BLaER1 (cell line): ENCODE results near the gene AP2S1.

Experiments used
- H3K27ac ChIP-seq: shearing (Covaris generic); formaldehyde crosslinking; 2 replicates; pipeline ENCODE4 v1.8.1; 2022
- H3K27me3 ChIP-seq: shearing (Covaris generic); formaldehyde crosslinking; 2 replicates; pipeline ENCODE4 v1.8.1; 2022
- H3K36me3 ChIP-seq: shearing (Covaris generic); formaldehyde crosslinking; 2 replicates; pipeline ENCODE4 v1.8.1; 2022
- H3K4me1 ChIP-seq: shearing (Covaris generic); formaldehyde crosslinking; 2 replicates; pipeline ENCODE4 v1.8.1; 2022
- H3K4me2 ChIP-seq: shearing (Covaris generic); formaldehyde crosslinking; 2 replicates; pipeline ENCODE4 v1.8.1; 2022
- H3K4me3 ChIP-seq: shearing (Covaris generic); formaldehyde crosslinking; 2 replicates; pipeline ENCODE4 v1.8.1; 2022
- H3K9ac ChIP-seq: shearing (Covaris generic); formaldehyde crosslinking; 2 replicates; pipeline ENCODE4 v1.8.1; 2022
- H3K9me3 ChIP-seq: shearing (Covaris generic); formaldehyde crosslinking; 2 replicates; pipeline ENCODE4 v1.8.1; 2022
- H4K20me1 ChIP-seq: shearing (Covaris generic); formaldehyde crosslinking; 2 replicates; pipeline ENCODE4 v1.8.1; 2022
- Cebpa-rat ChIP-seq: shearing (Covaris generic); IDR thresholded peaks from 2 replicates; pipeline ENCODE4 v1.8.1; 2022

Gene AP2S1

DNA sequence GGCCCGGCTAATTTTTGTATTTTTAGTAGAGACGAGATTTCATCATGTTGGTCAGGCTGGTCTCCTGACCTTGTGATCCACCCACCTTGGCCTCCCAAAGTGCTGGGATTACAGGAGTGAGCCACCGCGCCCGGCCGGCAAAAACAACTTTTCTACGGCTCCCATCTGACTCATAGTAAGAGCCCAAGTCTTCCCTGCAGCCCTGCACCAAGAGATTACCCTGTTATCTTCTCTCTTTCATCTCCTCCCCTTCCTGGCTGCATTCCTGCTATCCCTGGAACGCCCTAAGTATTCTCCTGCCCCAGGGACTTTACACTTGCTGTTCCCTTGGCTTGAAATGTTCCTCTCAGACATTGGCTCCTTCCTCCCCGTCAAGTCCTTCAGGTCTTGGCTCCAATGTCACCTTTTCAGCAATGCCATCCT, 6.6 kb downstream of the AP2S1 start:
- no peak overlapping the region for H3K4me2 ChIP-seq
- no peak for TF ChIP-seq Cebpa-rat
- peaks cover 76% of the 10 kb centered on the region for H3K36me3 ChIP-seq
- H4K20me1 ChIP-seq = peaks cover 15% of the 10 kb centered on the region; the same call in 1 of the 2 replicates
- no peaks in the 10 kb centered on the region for H3K27me3 ChIP-seq
- no peak overlapping the region for H3K9ac ChIP-seq
- H3K9me3 ChIP-seq = no peaks in the 10 kb centered on the region
- H3K4me3 ChIP-seq = no peak overlapping the region
- H3K27ac ChIP-seq = no peak overlapping the region
- peaks cover 2% of the 10 kb centered on the region for H3K4me1 ChIP-seq

DNA sequence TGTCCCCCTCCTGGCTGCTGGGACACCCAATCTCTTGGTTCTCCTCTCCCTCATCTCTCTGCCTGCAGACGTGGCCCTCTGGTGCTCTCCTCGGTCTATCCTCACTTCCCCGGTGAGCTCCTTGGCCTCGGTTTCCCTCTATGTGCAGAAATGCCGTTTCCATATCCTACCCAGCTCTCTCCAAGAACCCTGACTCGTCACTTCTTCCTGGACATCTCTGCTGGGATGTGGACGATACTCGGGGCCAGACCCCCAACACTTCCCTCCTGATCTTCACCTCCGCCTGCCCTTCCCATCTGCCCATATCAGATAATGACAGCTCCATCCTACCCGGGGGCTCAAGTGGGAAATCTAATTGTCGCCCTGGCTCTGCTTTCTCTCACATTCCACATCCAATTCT, 7.9 kb downstream of the AP2S1 start:
- H3K4me1 ChIP-seq = no peaks in the 10 kb centered on the region
- H3K9ac ChIP-seq = no peak overlapping the region
- H3K27me3 ChIP-seq = no peaks in the 10 kb centered on the region
- peaks cover 83% of the 10 kb centered on the region for H3K36me3 ChIP-seq
- H3K4me3 ChIP-seq = no peak overlapping the region
- H3K4me2 ChIP-seq = no peak overlapping the region
- no peaks in the 10 kb centered on the region for H3K9me3 ChIP-seq
- H4K20me1 ChIP-seq = peaks cover 14% of the 10 kb centered on the region; the same call in 1 of the 2 replicates
- TF ChIP-seq Cebpa-rat = no peak
- H3K27ac ChIP-seq = no peak overlapping the region

DNA sequence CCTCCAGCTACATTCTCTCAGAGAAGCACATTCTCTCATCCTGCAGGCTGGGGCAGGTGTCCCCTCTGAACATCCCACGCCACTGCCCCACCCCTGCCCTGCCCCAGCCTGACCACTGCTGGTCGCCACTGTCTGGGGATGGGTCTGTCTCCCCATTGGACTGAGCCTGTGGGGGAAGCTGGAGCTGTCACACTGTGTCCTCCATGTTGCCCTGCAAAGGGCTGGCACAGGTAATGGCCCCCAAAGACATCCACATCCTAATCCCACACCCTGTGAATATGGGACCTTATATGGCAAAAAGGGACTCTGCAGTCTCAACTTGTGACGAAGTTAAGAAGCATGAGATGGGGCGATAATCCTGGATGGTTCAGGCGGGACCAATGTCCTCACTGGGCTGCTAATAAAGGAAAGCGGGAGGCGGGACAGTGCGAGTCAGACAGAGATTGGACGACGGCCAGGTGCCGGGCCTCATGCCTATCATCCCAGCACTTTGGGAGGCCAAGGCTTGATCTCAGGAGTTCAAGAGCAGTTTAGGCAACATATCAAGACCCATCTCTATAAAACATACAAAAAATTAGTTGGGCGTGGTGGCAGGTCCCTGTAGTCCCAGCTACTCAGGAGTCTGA, 9.1 kb downstream of the AP2S1 start:
- peaks cover 14% of the 10 kb centered on the region; the same call in 1 of the 2 replicates for H4K20me1 ChIP-seq
- no peaks in the 10 kb centered on the region for H3K9me3 ChIP-seq
- H3K27me3 ChIP-seq = no peaks in the 10 kb centered on the region
- TF ChIP-seq Cebpa-rat = no peak
- no peak overlapping the region for H3K27ac ChIP-seq
- H3K9ac ChIP-seq = no peak overlapping the region
- no peaks in the 10 kb centered on the region for H3K4me1 ChIP-seq
- H3K36me3 ChIP-seq = peaks cover 88% of the 10 kb centered on the region
- H3K4me3 ChIP-seq = no peak overlapping the region
- H3K4me2 ChIP-seq = no peak overlapping the region

DNA sequence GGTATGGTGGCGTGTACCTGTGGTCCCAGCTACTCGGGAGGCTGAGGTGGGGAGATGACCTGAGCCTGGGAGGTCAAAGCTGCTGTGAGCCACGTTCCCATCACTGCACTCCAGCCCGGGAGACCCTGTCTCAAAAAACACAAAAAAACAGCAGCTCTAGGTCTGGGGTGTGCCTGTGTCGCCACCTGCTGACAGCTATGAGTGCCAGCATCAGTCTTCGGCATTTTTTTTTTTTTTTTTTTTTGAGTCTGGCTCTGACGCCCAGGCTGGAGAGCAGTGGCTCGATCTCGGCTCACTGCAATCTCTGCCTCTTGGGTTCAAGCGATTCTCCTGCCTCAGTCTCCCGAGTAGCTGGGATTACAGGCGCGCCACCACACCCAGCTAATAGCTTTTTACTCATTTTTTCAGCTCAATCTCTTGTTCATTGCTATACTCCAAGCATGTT, 10.1 kb downstream of the AP2S1 start:
- no peak overlapping the region for H3K27ac ChIP-seq
- H3K4me3 ChIP-seq = no peak overlapping the region
- H3K9ac ChIP-seq = no peak overlapping the region
- H3K4me2 ChIP-seq = no peak overlapping the region
- H4K20me1 ChIP-seq = peaks cover 7% of the 10 kb centered on the region; the same call in 1 of the 2 replicates
- no peaks in the 10 kb centered on the region for H3K27me3 ChIP-seq
- TF ChIP-seq Cebpa-rat = no peak
- H3K9me3 ChIP-seq = no peaks in the 10 kb centered on the region
- peaks cover 89% of the 10 kb centered on the region for H3K36me3 ChIP-seq
- no peaks in the 10 kb centered on the region for H3K4me1 ChIP-seq

DNA sequence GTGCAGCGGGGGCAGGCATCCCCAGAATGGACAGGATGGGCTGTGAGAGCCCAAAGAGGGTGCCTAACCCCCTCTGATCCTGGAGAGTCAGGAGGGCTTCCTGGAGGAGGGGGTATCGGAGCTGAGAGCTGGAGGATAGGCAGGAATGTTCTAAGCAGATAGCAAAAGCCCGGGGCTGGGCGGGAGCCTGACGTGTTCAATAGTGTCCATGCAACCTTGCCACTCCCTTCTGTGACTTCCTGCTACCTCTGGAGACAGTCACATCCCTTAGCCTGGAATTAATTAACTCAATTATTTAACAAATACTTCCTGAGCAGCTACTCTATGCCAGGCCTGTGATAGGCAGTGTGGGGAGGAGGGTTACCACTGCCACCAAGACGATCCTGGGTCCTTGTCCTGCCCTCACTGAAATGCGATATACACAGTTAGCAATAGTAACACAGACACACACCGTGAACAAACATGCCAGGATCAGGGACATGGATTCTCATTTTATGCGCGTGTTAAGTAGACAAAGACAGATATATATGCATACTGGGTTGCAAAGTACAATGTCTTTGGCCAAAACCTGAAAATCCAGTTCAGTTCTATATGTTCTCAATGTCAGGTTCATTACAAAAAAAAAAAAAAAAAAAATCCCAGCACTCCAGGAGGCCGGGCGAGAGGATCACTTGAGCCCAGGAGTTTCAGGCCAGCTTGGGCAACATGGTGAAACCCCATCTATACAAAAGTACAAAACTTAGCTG, 10.7 kb downstream of the AP2S1 start:
- Histone ChIP-seq H3K27ac (no peak overlapping the region), H3K36me3 (peaks cover 89% of the 10 kb centered on the region), H3K4me3 (no peak overlapping the region), H3K4me1 (no peaks in the 10 kb centered on the region), H3K9me3 (no peaks in the 10 kb centered on the region), H3K9ac (no peak overlapping the region), H3K4me2 (no peak overlapping the region), H3K27me3 (no peaks in the 10 kb centered on the region), H4K20me1 (peaks cover 7% of the 10 kb centered on the region; the same call in 1 of the 2 replicates)
- no peak for TF ChIP-seq Cebpa-rat

DNA sequence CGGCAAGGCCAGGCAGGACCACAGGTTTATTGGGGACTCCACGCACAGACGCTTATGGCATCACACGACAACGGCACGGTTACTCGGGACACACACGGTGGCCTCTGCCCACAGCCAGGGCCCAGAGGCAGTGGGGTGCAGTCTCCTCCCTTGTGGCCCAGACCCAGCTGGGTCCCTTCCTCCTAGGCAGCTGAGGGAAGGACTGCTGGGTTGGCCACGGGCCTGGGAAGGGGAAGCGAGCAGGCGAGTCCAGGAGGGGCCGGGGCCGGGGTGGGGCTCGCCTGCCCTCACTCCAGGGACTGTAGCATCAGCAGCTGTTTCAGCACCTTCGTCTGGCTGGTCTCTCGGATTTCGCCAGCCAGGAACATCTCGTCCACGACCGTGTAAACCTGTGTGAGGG, 12.5 kb downstream of the AP2S1 start:
- Histone ChIP-seq H3K27me3 (no peaks in the 10 kb centered on the region), H3K4me1 (no peaks in the 10 kb centered on the region), H3K27ac (no peak overlapping the region)

DNA sequence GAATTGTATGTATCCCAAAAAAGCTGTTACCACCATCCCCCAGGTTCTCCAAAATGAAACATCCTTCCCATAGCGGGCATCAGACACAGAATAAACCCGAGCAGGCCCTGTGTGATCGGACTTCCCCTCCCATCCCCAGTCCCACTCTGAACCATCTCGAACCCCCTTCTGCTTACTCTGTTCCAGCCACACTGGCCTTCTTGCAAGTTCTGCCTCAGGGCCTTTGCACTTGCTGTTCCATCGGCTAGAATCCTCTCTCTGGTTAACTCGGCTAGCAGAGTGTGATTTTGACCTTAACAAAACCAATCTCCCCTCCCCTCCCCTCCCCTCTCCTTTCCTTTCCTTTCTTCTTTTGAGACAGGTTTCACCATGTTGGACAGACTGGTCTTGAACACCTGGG, 15.7 kb downstream of the AP2S1 start:
- H3K36me3 ChIP-seq = peaks cover 46% of the 10 kb centered on the region
- H3K4me3 ChIP-seq = no peak overlapping the region
- H3K27me3 ChIP-seq = no peaks in the 10 kb centered on the region
- H3K4me2 ChIP-seq = no peak overlapping the region
- H3K27ac ChIP-seq = no peak overlapping the region
- no peaks in the 10 kb centered on the region for H4K20me1 ChIP-seq
- no peak overlapping the region for H3K9ac ChIP-seq
- peaks cover 13% of the 10 kb centered on the region for H3K4me1 ChIP-seq
- H3K9me3 ChIP-seq = no peaks in the 10 kb centered on the region
- no peak for TF ChIP-seq Cebpa-rat

More for the DNA sequence above, 12.5 kb downstream of the AP2S1 start:
- no peak for TF ChIP-seq Cebpa-rat
- H3K4me3 ChIP-seq = no peak overlapping the region
- no peaks in the 10 kb centered on the region for H3K9me3 ChIP-seq
- H4K20me1 ChIP-seq = peaks cover 7% of the 10 kb centered on the region; the same call in 1 of the 2 replicates
- H3K9ac ChIP-seq = no peak overlapping the region
- H3K4me2 ChIP-seq = no peak overlapping the region
- peaks cover 71% of the 10 kb centered on the region for H3K36me3 ChIP-seq

DNA sequence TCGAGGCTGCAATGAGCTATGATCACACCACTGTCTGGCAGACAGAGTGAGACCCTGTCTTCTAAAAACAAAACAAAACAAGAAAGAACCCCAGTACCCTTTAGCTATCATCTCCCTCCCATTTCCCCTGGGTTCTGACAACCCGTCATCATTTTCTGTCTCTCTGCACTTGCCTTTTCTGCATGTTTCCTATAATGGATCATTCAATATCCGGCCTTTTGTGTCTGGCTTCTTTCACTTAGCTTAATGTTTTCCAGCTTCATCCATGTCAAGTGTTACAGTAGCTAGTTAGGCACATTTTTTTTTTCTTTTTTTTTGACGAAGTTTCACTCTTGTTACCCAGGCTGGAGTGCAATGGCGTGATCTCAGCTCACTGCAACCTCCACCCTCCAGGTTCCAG, 16.5 kb downstream of the AP2S1 start:
- H3K4me2 ChIP-seq = no peak overlapping the region
- peaks cover 22% of the 10 kb centered on the region for H3K4me1 ChIP-seq
- H3K4me3 ChIP-seq = no peak overlapping the region
- no peaks in the 10 kb centered on the region for H3K9me3 ChIP-seq
- H3K9ac ChIP-seq = no peak overlapping the region
- TF ChIP-seq Cebpa-rat = no peak
- peaks cover 37% of the 10 kb centered on the region for H3K36me3 ChIP-seq
- H3K27ac ChIP-seq = no peak overlapping the region
- no peaks in the 10 kb centered on the region for H3K27me3 ChIP-seq
- no peaks in the 10 kb centered on the region for H4K20me1 ChIP-seq

DNA sequence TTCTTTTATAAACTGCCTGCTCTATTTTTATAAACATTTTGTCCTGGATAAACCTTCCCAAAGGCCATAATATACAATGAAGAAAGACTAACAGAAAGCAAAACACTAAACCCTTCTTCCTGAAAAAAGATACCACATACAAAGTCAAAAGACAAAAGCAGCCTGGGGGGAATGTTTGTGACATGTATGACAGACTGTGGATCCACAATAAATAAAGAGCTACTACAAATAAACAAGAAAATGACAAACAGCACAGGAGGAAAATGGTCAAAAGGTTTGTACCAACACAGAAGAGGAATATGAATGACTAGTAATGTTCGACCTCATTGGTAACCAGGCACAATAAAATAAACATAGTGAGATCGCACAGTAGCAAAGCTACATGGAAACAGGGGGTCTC, 19.8 kb downstream of the AP2S1 start:
- Histone ChIP-seq H3K27ac (0 out of 2 replicates have a peak overlapping the region, but pooled peaks have one; percentile 0), H4K20me1 (no peaks in the 10 kb centered on the region), H3K9ac (no peak overlapping the region), H3K4me2 (no peak overlapping the region), H3K9me3 (no peaks in the 10 kb centered on the region), H3K4me1 (peaks cover 40% of the 10 kb centered on the region), H3K27me3 (no peaks in the 10 kb centered on the region), H3K36me3 (peaks cover 5% of the 10 kb centered on the region; the same call in 1 of the 2 replicates), H3K4me3 (no peak overlapping the region)
- TF ChIP-seq Cebpa-rat = no peak

DNA sequence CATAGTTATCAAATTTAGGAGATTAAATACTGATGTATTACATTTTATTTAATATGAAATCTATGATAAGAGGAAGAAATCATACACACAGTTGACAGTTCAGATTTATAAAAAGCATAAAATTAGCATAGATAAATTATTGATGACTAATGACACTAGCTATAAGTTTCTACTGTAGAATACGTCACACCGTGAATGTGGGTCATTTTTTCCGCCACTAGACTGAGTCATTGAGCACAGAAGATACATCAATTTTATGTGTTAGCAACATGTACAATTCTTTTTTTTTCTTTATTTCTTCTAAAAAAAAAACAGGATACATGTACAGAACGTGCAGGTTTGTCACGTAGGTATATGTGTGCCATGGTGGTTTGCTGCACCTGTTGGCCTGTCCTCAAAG, 22.2 kb downstream of the AP2S1 start:
- no peak for TF ChIP-seq Cebpa-rat
- Histone ChIP-seq H3K9ac (no peak overlapping the region), H3K27ac (no peak overlapping the region), H3K27me3 (no peaks in the 10 kb centered on the region), H3K4me1 (peaks cover 64% of the 10 kb centered on the region), H3K9me3 (no peaks in the 10 kb centered on the region), H4K20me1 (no peaks in the 10 kb centered on the region), H3K4me2 (no peak overlapping the region), H3K36me3 (no peaks in the 10 kb centered on the region), H3K4me3 (no peak overlapping the region)
